NCI-H1417 (cell line): Measurements from ENCODE around the gene CD8A.
"Not testable (repeated sequence)": the region's sequence is repeated elsewhere in the genome, so short reads cannot be mapped to it uniquely, and the experiment has no call there.

Experiments
- DNase-seq, 3 experiments: peaks; one replicate each; lab custom pipeline; 2025; lab: John Stamatoyannopoulos, UW

The CD8A gene

GRCh38 chr2:86790676-86791572 is at the start of gene CD8A:
TSS of gene CD8A (minus strand) at chr2:86790913. CDS start at chr2:86790825, 88 bp downstream.
- no peak for DNase-seq

- not testable (repeated sequence) for DNase-seq
Observed at GRCh38 chr2:86839871-86840548, 49.3 kb upstream of the CD8A start.

- DNase-seq = not testable (repeated sequence)
Observed at GRCh38 chr2:86839455-86839854, 48.7 kb upstream of the CD8A start.

GRCh38 chr2:86837714-86838113 is 47.0 kb upstream of the CD8A start:
- not testable (repeated sequence) for DNase-seq

GRCh38 chr2:86836915-86837695 is 46.4 kb upstream of the CD8A start:
- not testable (repeated sequence) for DNase-seq

GRCh38 chr2:86835548-86835889 is 44.8 kb upstream of the CD8A start:
- DNase-seq = not testable (repeated sequence)

- no peak for DNase-seq
Observed at GRCh38 chr2:86833315-86833714, 42.6 kb upstream of the CD8A start.

GRCh38 chr2:86832334-86833096 is 41.8 kb upstream of the CD8A start:
- no peak for DNase-seq

- DNase-seq = no peak
Observed at GRCh38 chr2:86831537-86831936, 40.8 kb upstream of the CD8A start.

GRCh38 chr2:86826951-86827350 is 36.2 kb upstream of the CD8A start:
- no peak for DNase-seq

GRCh38 chr2:86825693-86826381 is 35.1 kb upstream of the CD8A start:
- no peak for DNase-seq

- DNase-seq = no peak
Observed at GRCh38 chr2:86825036-86825692, 34.5 kb upstream of the CD8A start.

- DNase-seq = no peak
Observed at GRCh38 chr2:86822668-86823345, 32.1 kb upstream of the CD8A start.

- no peak for DNase-seq
Observed at GRCh38 chr2:86821842-86822241, 31.1 kb upstream of the CD8A start.

- no peak for DNase-seq
Observed at GRCh38 chr2:86821306-86821705, 30.6 kb upstream of the CD8A start.

- DNase-seq = no peak
Observed at GRCh38 chr2:86818957-86819356, 28.2 kb upstream of the CD8A start.

GRCh38 chr2:86818114-86818801 is 27.5 kb upstream of the CD8A start:
- no peak for DNase-seq

GRCh38 chr2:86815611-86816010 is 24.9 kb upstream of the CD8A start:
- no peak for DNase-seq

- DNase-seq = no peak
Observed at GRCh38 chr2:86809481-86810121, 18.9 kb upstream of the CD8A start.
